Measurements from ENCODE around the gene DHX36.
A peak's percentile ranks its signal among the peaks of the same experiment; 100 is the strongest.

The DHX36 gene, protein sequence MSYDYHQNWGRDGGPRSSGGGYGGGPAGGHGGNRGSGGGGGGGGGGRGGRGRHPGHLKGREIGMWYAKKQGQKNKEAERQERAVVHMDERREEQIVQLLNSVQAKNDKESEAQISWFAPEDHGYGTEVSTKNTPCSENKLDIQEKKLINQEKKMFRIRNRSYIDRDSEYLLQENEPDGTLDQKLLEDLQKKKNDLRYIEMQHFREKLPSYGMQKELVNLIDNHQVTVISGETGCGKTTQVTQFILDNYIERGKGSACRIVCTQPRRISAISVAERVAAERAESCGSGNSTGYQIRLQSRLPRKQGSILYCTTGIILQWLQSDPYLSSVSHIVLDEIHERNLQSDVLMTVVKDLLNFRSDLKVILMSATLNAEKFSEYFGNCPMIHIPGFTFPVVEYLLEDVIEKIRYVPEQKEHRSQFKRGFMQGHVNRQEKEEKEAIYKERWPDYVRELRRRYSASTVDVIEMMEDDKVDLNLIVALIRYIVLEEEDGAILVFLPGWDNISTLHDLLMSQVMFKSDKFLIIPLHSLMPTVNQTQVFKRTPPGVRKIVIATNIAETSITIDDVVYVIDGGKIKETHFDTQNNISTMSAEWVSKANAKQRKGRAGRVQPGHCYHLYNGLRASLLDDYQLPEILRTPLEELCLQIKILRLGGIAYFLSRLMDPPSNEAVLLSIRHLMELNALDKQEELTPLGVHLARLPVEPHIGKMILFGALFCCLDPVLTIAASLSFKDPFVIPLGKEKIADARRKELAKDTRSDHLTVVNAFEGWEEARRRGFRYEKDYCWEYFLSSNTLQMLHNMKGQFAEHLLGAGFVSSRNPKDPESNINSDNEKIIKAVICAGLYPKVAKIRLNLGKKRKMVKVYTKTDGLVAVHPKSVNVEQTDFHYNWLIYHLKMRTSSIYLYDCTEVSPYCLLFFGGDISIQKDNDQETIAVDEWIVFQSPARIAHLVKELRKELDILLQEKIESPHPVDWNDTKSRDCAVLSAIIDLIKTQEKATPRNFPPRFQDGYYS

DNA sequence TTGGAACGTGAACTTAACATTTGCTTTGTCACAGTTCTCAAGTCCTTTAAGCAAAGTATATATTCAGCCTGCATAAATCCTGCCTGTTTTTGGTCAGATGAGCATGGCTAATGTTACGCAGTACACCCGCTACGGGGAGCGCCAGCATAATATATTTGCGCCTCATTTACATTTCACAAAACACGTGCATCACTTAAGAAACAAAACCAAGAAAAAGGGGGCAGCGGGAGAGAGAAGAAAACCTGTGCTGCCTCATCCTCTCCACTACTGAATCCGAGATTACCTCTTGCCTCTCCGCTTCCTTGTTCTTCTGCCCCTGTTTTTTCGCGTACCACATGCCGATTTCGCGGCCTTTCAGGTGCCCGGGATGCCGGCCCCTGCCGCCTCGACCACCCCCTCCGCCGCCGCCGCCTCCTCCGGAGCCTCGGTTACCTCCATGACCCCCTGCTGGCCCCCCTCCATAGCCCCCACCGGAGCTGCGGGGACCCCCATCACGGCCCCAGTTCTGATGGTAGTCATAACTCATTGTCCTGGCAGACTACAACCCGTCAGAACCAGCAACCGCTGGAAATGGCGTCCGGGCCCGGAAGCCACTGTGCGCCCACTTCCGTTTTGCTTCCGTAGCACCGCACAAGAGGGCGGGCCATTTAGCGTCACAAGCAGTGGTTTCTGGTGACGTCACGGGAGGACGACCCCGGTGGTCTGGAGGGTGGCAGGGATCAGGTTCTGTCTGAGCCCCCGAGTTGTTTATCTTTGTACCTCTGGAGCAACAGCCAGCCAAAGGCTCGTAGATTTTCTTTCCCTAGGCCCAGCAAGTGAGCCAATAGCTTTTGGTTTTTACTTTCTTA is at the start of gene DHX36:
Gene DHX36 (minus strand): TSS at position 597 of the 848 bp plus-strand sequence. CDS start 71 bp downstream, at position 526.
- Histone ChIP-seq H3K27me3 (ENCODE audit: low read length) (no peaks in the 10 kb centered on the region), H2AFZ (ENCODE audit: low read depth, low read length, severe bottlenecking) (peak within 1 kb of the TSS; percentile 94), H3F3A (ENCODE audit: insufficient read depth) (no peaks in the 10 kb centered on the region), H4K20me1 (ENCODE audit: low read depth, low read length) (peaks cover 12% of the 10 kb centered on the region), H3K4me2 (ENCODE audit: low read depth, low read length, poor library complexity, severe bottlenecking) (peak within 1 kb of the TSS; percentile 91), H3K36me3 (ENCODE audit: low read length) (0 out of 2 replicates have a peak, but pooled peaks cover 10% of the 10 kb centered on the region), H3K79me2 (ENCODE audit: insufficient read depth, low read length) (peaks cover 51% of the 10 kb centered on the region), H3K4me3 (ENCODE audit: insufficient read depth, low read length, poor library complexity, severe bottlenecking) (peak within 1 kb of the TSS; percentile 100), H3K9me2 (replicated peaks; ENCODE audit: insufficient read depth, low read length) (no peaks in the 10 kb centered on the region), H3K9ac (ENCODE audit: low read length) (peak within 1 kb of the TSS; percentile 88), H3K9me3 (ENCODE audit: insufficient read depth, low read length) (no peaks in the 10 kb centered on the region), H3K27ac (ENCODE audit: low read depth, low read length) (peak within 1 kb of the TSS; percentile 77)
- TF ChIP-seq, protein P1, sequence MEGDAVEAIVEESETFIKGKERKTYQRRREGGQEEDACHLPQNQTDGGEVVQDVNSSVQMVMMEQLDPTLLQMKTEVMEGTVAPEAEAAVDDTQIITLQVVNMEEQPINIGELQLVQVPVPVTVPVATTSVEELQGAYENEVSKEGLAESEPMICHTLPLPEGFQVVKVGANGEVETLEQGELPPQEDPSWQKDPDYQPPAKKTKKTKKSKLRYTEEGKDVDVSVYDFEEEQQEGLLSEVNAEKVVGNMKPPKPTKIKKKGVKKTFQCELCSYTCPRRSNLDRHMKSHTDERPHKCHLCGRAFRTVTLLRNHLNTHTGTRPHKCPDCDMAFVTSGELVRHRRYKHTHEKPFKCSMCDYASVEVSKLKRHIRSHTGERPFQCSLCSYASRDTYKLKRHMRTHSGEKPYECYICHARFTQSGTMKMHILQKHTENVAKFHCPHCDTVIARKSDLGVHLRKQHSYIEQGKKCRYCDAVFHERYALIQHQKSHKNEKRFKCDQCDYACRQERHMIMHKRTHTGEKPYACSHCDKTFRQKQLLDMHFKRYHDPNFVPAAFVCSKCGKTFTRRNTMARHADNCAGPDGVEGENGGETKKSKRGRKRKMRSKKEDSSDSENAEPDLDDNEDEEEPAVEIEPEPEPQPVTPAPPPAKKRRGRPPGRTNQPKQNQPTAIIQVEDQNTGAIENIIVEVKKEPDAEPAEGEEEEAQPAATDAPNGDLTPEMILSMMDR (IDR thresholded peaks at IDR 0.05; ENCODE audit: insufficient read depth, low read length, poor library complexity, severe bottlenecking): no peak
- TF ChIP-seq EZH2phosphoT487 (conservative IDR thresholded peaks at IDR 0.05; ENCODE audit: low read length): no peak

DNA sequence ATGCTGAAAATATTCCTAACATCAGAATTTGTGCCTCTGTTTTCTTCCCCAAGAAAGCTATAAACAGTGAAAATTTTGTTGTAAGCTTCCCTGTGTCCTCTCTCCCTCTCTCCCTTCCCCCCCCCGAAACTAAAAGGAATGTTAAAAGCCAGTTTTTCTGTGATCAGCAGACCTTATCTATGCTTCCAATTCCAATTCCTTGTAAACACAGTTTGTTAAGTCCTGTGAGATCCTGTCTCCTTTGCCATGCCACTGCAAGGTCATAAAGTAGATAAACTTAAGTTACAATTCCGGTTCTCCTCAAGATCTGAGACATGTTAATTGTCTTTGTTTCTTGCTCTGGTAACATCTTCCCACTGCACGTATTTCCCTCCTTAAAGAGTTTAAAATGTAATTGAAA is 42.9 kb upstream of the DHX36 start:
- Histone ChIP-seq H3K27me3 (ENCODE audit: low read length) (no peaks in the 10 kb centered on the region), H3F3A (ENCODE audit: insufficient read depth) (no peaks in the 10 kb centered on the region), H2AFZ (ENCODE audit: low read depth, low read length, severe bottlenecking) (no peak overlapping the region), H4K20me1 (ENCODE audit: low read depth, low read length) (no peaks in the 10 kb centered on the region), H3K9me2 (replicated peaks; ENCODE audit: insufficient read depth, low read length) (no peaks in the 10 kb centered on the region; the same call in 1 of the 2 replicates), H3K9ac (ENCODE audit: low read length) (no peak overlapping the region), H3K4me2 (ENCODE audit: low read depth, low read length, poor library complexity, severe bottlenecking) (no peak overlapping the region), H3K36me3 (ENCODE audit: low read length) (no peaks in the 10 kb centered on the region), H3K9me3 (ENCODE audit: insufficient read depth, low read length) (no peaks in the 10 kb centered on the region), H3K27ac (ENCODE audit: low read depth, low read length) (no peak overlapping the region), H3K4me3 (ENCODE audit: insufficient read depth, low read length, poor library complexity, severe bottlenecking) (no peak overlapping the region), H3K79me2 (ENCODE audit: insufficient read depth, low read length) (no peaks in the 10 kb centered on the region)
- TF ChIP-seq, protein P1 (IDR thresholded peaks at IDR 0.05; ENCODE audit: insufficient read depth, low read length, poor library complexity, severe bottlenecking): no peak
- no peak for TF ChIP-seq EZH2phosphoT487 (conservative IDR thresholded peaks at IDR 0.05; ENCODE audit: low read length)

DNA sequence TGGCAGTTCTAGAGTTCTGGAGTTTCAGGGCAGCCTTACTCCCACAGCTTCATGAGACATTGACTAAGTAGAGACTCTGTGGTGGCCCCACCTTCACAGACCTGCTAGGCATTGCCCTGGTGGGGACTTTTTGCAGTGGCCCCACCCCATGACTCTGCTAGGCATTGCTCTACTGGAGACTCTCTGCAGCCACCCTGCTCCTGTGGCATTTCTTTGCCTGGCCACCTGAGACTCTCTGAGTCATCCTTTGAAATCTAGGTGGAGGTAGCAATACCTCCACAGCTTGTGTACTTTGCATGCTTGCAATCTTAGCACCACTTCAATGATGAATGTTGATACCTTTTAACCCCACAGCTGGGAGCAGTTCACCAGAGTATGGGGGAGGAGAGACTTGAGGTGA is 40.6 kb upstream of the DHX36 start:
- H3K36me3 ChIP-seq (ENCODE audit: low read length): no peaks in the 10 kb centered on the region
- H3K9me2 ChIP-seq (replicated peaks; ENCODE audit: insufficient read depth, low read length): no peaks in the 10 kb centered on the region; the same call in 1 of the 2 replicates
- TF ChIP-seq, protein P1 (IDR thresholded peaks at IDR 0.05; ENCODE audit: insufficient read depth, low read length, poor library complexity, severe bottlenecking): no peak
- no peak for TF ChIP-seq EZH2phosphoT487 (conservative IDR thresholded peaks at IDR 0.05; ENCODE audit: low read length)
- H2AFZ ChIP-seq (ENCODE audit: low read depth, low read length, severe bottlenecking): no peak overlapping the region
- no peak overlapping the region for H3K4me3 ChIP-seq (ENCODE audit: insufficient read depth, low read length, poor library complexity, severe bottlenecking)
- no peaks in the 10 kb centered on the region for H3K79me2 ChIP-seq (ENCODE audit: insufficient read depth, low read length)
- H3K27ac ChIP-seq (ENCODE audit: low read depth, low read length): no peak overlapping the region
- no peaks in the 10 kb centered on the region for H3K27me3 ChIP-seq (ENCODE audit: low read length)
- no peak overlapping the region for H3K4me2 ChIP-seq (ENCODE audit: low read depth, low read length, poor library complexity, severe bottlenecking)
- H3K9ac ChIP-seq (ENCODE audit: low read length): no peak overlapping the region
- H4K20me1 ChIP-seq (ENCODE audit: low read depth, low read length): no peaks in the 10 kb centered on the region
- H3F3A ChIP-seq (ENCODE audit: insufficient read depth): no peaks in the 10 kb centered on the region
- no peaks in the 10 kb centered on the region for H3K9me3 ChIP-seq (ENCODE audit: insufficient read depth, low read length)
